Naive B cell (primary cell): Measurements from ENCODE around the gene NEK9. TPM values are rescaled to one million over a fixed set of nuclear protein-coding genes. Genes with fewer than 3 reads are reported as not detected.
A peak's percentile ranks its signal among the peaks of the same experiment; 100 is the strongest.

Experiments
- ATAC-seq, 2 donors: fragments of 150-1000 bp; cut with Tn5 transposase; 2 replicates each; pipeline ENCODE4 v1.10.0; 2021; ENCODE audit warnings: low read depth in 2 of 2, mild to moderate bottlenecking in 2 of 2, moderate library complexity in 2 of 2
- DNase-seq: peaks from one replicate; pipeline ENCODE4 v3.0.0; 2022
- H3K27ac Mint-ChIP-seq, 6 donors: one replicate each; pipeline ENCODE4 v1.8.0; 2020 to 2022; ENCODE audit warnings: mild to moderate bottlenecking in 6 of 6, mixed read lengths in 6 of 6, moderate library complexity in 5 of 6, inconsistent platforms in 2 of 6
- H3K27me3 Mint-ChIP-seq, 3 donors: one replicate each; pipeline ENCODE4 v1.8.0; 2021 to 2022; ENCODE audit warnings: mixed read lengths in 3 of 3, mild to moderate bottlenecking in 1 of 3
- H3K36me3 Mint-ChIP-seq, 2 donors: one replicate each; pipeline ENCODE4 v1.8.0; 2020 to 2022; ENCODE audit warnings: mixed read lengths in 2 of 2, inconsistent platforms in 1 of 2, mild to moderate bottlenecking in 1 of 2
- H3K4me1 Mint-ChIP-seq, 3 donors: one replicate each; pipeline ENCODE4 v1.8.0; 2020 to 2022; ENCODE audit warnings: mixed read lengths in 3 of 3, inconsistent platforms in 1 of 3, mild to moderate bottlenecking in 1 of 3, moderate library complexity in 1 of 3
- H3K4me3 Mint-ChIP-seq, 8 donors: one replicate each; pipeline ENCODE4 v1.8.0; 2020 to 2022; ENCODE audit warnings: mild to moderate bottlenecking in 8 of 8, mixed read lengths in 8 of 8, moderate library complexity in 8 of 8, inconsistent platforms in 2 of 8
- H3K9me3 Mint-ChIP-seq, 7 donors: one replicate each; pipeline ENCODE4 v1.8.0; 2020 to 2022; ENCODE audit warnings: mixed read lengths in 7 of 7, mild to moderate bottlenecking in 5 of 7, inconsistent platforms in 2 of 7, moderate library complexity in 1 of 7
- polyA plus RNA-seq, 6 donors: library from polyadenylated mRNA; unstranded; fragments of 300-500 nt; fragmentation: Illumina TruSeq; gene quantifications; one replicate each; pipeline ENCODE4 v1.2.3, GENCODE V29; 2021; ENCODE audit warnings: low read depth in 6 of 6

The NEK9 gene
- polyA plus RNA-seq, 6 donors from 2014 or later: 9.4 to 22.7 (median 16.1) TPM

DNA sequence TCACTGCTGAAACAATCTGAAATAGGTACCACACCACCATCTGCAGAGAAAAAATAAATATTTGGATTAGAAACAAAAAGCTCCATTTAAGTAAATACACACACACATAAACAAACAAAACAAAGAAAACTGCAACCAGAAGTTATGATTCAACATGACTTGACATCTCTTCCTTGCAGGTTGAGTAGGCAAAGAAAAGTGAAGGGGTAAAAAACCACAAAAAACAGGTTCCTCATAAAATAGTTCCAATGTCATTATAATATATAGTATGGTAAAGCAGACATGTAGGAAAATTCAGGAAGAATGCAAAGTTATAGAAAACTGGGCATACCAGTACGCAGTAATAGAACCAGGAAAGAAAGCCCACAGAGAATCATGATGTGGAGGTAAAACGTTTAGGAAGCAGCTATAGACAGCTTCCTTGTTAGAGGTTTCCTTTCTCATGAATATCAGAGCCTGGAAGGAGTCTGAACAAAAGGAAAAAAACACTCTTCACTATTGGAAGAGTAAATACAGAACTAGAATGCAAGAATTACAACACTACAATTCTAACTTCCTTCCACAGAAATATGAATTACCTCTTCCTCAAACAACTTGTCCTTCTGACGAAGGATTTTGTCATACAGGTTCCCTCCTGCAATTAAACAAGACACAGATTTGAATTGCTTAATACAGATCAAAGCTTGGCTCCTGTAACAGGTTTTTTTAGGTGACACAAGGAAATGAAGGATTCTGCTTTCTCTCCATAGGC, 6.1 kb downstream of the NEK9 start:
- Mint-ChIP-seq H3K36me3 (no peaks in the 10 kb centered on the region), H3K27me3 (no peaks in the 10 kb centered on the region), H3K27ac (peak overlapping the region in 1 of 6 donors; percentile 79), H3K4me1 (peaks cover 14 to 22% (median 19%) of the 10 kb centered on the region in 3 donors), H3K4me3 (no peak overlapping the region), H3K9me3 (no peaks in the 10 kb centered on the region)
- DNase-seq: no peak
- no peak for ATAC-seq

DNA sequence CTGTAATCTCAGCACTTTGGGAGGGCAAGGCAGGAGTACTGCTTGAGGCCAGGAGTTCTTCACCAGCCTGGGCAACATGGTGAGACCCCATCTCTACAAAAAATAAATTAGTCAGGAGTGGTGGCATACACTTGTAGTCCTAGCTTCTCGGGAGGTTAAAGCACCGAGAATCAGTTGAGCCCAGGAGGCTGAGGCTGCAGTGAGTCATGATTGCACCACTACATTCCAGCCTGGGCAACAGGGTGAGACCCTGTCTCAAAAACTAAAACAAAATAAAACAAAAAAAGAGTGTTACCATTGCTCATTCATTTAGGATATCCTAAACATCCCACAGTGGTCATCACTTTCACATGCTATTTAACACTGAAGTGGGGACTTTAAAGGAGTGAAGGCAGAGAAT, 7.8 kb downstream of the NEK9 start:
- DNase-seq: no peak
- no peaks in the 10 kb centered on the region for H3K36me3 Mint-ChIP-seq
- H3K4me3 Mint-ChIP-seq: no peak overlapping the region
- H3K27ac Mint-ChIP-seq: no peak overlapping the region
- no peaks in the 10 kb centered on the region for H3K27me3 Mint-ChIP-seq
- ATAC-seq: no peak
- no peaks in the 10 kb centered on the region for H3K9me3 Mint-ChIP-seq
- peaks cover 3 to 8% (median 3%) of the 10 kb centered on the region in 3 donors for H3K4me1 Mint-ChIP-seq

DNA sequence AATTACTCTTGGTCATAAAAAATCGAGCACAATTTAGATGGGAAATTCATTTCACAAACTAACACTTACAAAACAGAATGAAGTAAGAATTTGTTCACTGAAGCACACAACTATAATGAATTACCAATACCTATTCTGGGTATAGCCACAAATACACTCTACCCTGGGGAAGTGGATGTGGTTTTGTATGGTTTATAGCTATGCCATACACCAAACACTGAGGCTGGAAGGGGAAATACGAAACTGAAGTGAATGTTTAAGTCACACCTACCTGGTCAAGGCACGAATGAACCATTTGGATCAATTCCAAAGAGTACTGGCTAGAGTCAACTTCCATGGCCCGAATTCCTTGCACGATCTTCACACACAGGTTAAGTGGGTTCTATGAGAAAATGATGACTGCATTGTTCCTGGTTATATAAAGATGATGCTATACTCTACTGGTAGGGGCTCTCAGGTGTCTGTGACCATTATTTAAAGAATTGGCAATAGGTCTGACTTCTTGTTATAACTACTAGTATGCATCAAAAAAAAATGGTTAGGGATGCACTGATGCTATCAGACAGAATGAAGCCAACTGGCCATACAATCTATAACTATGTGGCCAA, 12.8 kb downstream of the NEK9 start:
- no peaks in the 10 kb centered on the region for H3K4me1 Mint-ChIP-seq
- DNase-seq (no peak), ATAC-seq (no peak)
- H3K27me3 Mint-ChIP-seq: no peaks in the 10 kb centered on the region
- no peak overlapping the region for H3K4me3 Mint-ChIP-seq
- no peaks in the 10 kb centered on the region for H3K9me3 Mint-ChIP-seq
- peaks cover 25 to 31% of the 10 kb centered on the region in 2 donors for H3K36me3 Mint-ChIP-seq
- H3K27ac Mint-ChIP-seq: no peak overlapping the region

DNA sequence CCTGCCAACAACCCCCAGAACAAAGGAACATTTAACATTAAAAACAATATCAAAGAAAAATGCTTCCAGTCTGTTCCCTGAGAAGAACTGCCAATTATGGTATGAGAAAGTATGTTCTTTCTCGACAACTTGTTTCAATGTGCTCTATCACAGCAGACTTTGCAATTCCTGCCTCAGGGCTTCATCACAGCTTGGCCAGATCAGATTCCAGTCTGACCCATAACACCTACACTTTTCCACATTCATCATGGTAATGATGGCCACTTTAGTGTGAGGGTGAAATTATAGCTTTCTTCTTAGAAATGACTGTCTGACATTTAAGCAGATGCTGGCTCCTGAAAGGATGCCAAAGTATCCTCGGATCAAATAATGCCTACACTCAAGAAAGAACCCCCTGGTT, 17.0 kb downstream of the NEK9 start:
- no peaks in the 10 kb centered on the region for H3K27me3 Mint-ChIP-seq
- no peak for ATAC-seq
- H3K4me3 Mint-ChIP-seq: no peak overlapping the region
- no peak for DNase-seq
- peaks cover 43% of the 10 kb centered on the region in 2 donors for H3K36me3 Mint-ChIP-seq
- H3K9me3 Mint-ChIP-seq: no peaks in the 10 kb centered on the region
- H3K4me1 Mint-ChIP-seq: no peaks in the 10 kb centered on the region
- peak overlapping the region in 1 of 6 donors; percentile 23 for H3K27ac Mint-ChIP-seq

DNA sequence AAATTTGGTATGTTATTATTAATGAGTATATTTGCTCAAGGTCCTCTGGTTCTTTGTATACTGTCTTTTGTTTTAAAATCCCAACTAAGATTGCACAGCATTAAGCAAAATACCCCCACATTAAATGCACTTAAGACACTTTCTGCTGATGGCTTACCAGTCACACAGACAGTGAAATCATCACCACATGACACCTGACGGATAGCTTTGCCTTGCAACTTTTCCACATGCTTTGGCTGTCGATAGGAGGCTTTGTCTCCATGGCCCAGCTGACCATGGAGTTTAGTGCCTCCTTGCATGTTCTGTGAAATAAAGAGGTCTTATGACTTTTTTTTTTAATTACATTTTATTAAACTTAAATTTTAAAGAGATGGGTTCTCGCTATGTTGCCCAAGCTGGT, 19.7 kb downstream of the NEK9 start:
- Mint-ChIP-seq H3K27ac (no peak overlapping the region), H3K27me3 (no peaks in the 10 kb centered on the region), H3K4me1 (no peaks in the 10 kb centered on the region)

DNA sequence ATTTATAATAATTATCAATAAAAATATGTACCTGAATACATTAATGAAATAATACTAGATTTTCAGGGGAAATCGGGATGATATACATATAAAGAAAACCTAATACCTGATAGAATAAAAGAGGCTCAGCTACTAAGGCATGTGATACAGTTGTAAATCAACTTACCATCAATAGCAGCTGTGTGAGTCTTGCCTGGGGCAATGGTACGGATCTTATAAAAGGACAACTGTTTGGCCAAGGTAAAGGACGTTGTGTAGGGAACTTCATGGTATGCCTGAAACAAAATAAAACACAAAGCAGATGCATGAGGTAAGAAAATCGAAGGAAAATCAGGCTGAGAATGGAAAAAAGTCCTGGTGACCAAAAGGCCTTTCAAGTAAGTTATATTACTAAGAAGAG, 25.4 kb downstream of the NEK9 start:
- Mint-ChIP-seq H3K9me3 (no peaks in the 10 kb centered on the region), H3K27ac (peak overlapping the region in 1 of 6 donors; percentile 32), H3K4me3 (no peak overlapping the region), H3K27me3 (no peaks in the 10 kb centered on the region), H3K36me3 (peaks cover 28 to 33% of the 10 kb centered on the region in 2 donors), H3K4me1 (peaks cover 0 to 4% (median 3%) of the 10 kb centered on the region in 3 donors)
- DNase-seq (no peak), ATAC-seq (no peak)

More for the DNA sequence above, 19.7 kb downstream of the NEK9 start:
- no peaks in the 10 kb centered on the region for H3K9me3 Mint-ChIP-seq
- H3K36me3 Mint-ChIP-seq: peaks cover 41 to 42% of the 10 kb centered on the region in 2 donors
- H3K4me3 Mint-ChIP-seq: no peak overlapping the region
- no peak for ATAC-seq
- DNase-seq: no peak

DNA sequence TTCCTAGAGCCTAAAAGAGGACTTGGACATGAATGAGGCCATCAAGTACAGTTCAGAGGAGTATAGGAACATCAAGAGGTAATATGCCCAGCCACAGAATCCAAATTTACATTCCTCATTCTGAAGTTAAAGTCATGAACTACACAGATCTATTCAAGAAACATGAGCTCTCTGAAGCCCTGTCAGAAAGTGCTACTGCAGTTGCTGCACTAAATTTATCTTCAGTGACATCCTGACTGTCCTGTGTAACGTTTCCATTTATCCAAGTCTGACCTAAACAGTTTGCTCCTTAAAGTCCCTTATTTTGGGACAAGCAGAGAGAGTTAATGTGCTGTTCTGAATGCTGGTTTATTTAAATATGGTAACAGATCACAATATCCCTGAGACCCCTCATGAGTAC, 28.2 kb downstream of the NEK9 start:
- no peaks in the 10 kb centered on the region for H3K9me3 Mint-ChIP-seq
- no peak overlapping the region for H3K4me3 Mint-ChIP-seq
- peaks cover 3 to 13% (median 10%) of the 10 kb centered on the region in 3 donors for H3K4me1 Mint-ChIP-seq
- ATAC-seq (no peak), DNase-seq (no peak)
- no peak overlapping the region for H3K27ac Mint-ChIP-seq
- no peaks in the 10 kb centered on the region for H3K27me3 Mint-ChIP-seq
- peaks cover 25 to 35% of the 10 kb centered on the region in 2 donors for H3K36me3 Mint-ChIP-seq

DNA sequence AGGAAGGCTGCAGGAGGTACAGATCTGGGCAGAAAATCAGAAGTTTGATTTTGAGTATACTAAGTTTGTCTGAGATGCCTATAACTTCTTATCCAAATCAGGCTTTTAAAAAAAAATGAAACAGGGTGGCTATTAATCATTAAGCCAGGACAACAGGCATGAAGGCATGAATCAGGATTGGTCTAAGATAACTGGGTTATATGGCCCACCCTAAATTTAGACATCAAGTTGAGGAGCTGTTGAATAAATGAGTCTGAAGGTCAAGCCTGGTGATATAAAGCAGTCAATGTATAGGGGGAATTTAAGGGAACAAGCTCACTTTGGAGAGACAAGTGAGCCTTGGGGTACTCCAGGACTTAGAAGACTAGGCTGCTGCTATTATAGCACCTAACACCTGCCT, 28.6 kb downstream of the NEK9 start:
- no peak overlapping the region for H3K27ac Mint-ChIP-seq
- DNase-seq (no peak), ATAC-seq (no peak)
- H3K9me3 Mint-ChIP-seq: no peaks in the 10 kb centered on the region
- no peaks in the 10 kb centered on the region for H3K27me3 Mint-ChIP-seq
- H3K4me1 Mint-ChIP-seq: peaks cover 3 to 13% (median 10%) of the 10 kb centered on the region in 3 donors
- peaks cover 25 to 35% of the 10 kb centered on the region in 2 donors for H3K36me3 Mint-ChIP-seq
- no peak overlapping the region for H3K4me3 Mint-ChIP-seq

DNA sequence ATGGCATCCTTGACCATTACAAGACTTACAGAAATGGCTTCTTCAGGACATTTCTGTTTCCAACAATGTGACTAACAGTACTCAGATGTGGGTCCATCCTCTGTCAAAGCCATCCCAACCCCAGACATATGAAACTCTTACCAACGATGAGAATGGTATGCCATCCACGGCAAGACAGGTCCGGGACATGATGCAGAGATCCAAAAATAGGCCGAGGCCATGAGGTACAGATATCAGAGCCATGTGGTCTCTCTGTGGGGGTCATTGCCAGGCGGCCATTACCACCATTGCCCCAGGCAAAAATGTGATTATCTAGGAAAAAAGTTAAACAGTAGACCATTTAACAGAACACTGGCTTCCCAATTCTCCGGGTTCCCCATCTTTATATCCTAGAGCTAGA, 29.9 kb downstream of the NEK9 start:
- H3K4me1 Mint-ChIP-seq: peaks cover 3 to 13% (median 10%) of the 10 kb centered on the region in 3 donors
- no peak overlapping the region for H3K4me3 Mint-ChIP-seq
- H3K9me3 Mint-ChIP-seq: no peaks in the 10 kb centered on the region
- ATAC-seq (no peak), DNase-seq (no peak)
- no peaks in the 10 kb centered on the region for H3K27me3 Mint-ChIP-seq
- peaks cover 25 to 31% of the 10 kb centered on the region in 2 donors for H3K36me3 Mint-ChIP-seq
- peak overlapping the region in 1 of 6 donors; percentile 27 for H3K27ac Mint-ChIP-seq

DNA sequence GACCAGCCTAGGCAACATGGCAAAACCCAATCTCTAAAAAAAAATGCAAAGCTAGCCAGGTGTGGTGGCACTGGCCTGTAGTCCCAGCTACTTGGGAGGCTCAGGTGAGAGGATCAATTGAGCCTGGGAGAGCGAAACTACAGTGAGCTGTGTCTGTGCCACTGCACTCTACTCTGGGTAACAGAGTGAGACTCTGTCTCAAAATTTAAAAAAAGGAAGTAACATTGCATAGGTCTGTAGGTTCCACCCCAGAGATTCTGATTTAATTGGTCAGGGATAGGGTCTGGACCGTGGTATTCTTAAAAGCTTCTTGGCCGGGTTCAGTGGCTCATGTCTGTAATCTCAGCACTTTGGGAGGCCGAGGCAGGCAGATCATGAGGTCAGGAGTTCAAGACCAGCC, 31.2 kb downstream of the NEK9 start:
- DNase-seq: no peak
- Mint-ChIP-seq H3K9me3 (no peaks in the 10 kb centered on the region), H3K36me3 (peaks cover 25 to 28% of the 10 kb centered on the region in 2 donors)

DNA sequence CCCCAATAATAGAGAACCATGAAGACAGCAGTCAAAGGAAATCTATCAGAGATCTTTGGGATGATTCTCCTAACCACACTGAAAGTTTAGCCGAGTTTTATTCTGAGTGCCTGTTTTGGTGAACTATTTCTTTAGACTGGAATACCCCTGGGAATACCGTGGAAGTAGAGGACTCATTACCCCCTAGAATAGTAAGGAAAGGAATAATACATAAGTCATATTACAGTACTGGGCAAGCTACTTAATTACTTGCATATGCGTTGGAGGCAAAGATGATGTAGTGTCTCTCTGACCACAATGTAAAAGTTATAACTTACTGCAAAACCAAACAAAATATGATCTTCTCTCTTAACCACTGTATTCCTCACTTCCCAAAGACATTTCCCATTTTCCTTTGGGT, 32.0 kb downstream of the NEK9 start:
- DNase-seq (no peak), ATAC-seq (no peak)
- Mint-ChIP-seq H3K27ac (no peak overlapping the region), H3K27me3 (no peaks in the 10 kb centered on the region), H3K9me3 (no peaks in the 10 kb centered on the region), H3K36me3 (peaks cover 23 to 25% of the 10 kb centered on the region in 2 donors), H3K4me1 (peaks cover 3 to 13% (median 10%) of the 10 kb centered on the region in 3 donors), H3K4me3 (no peak overlapping the region)

More for the DNA sequence above, 31.2 kb downstream of the NEK9 start:
- ATAC-seq: peak; percentile 67 to 71
- no peaks in the 10 kb centered on the region for H3K27me3 Mint-ChIP-seq
- peak overlapping the region in 3 of 6 donors; percentile 18 to 76 (median 42) for H3K27ac Mint-ChIP-seq
- H3K4me1 Mint-ChIP-seq: peaks cover 3 to 13% (median 10%) of the 10 kb centered on the region in 3 donors
- no peak overlapping the region for H3K4me3 Mint-ChIP-seq

DNA sequence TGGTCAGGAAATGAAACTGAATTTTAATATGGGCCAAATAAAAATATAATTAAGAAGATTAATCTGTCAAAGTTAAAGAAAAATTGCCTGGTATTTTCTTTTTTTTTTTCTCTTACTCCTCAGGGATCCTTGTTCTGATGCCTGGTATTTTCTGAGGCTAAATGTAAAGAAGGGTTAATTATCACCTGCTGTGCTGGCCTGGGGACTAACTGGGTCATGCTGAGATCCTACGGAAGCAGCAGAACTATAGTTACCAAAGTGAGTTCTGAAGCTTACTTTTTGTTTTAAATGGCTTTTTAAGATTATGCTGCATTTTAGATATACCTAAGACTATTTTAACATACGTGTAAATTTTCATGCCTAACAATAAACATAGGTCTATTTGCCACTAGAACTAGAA, 34.1 kb downstream of the NEK9 start:
- peaks cover 0 to 13% (median 7%) of the 10 kb centered on the region in 3 donors for H3K4me1 Mint-ChIP-seq
- no peak overlapping the region for H3K27ac Mint-ChIP-seq
- DNase-seq (no peak), ATAC-seq (no peak)
- H3K27me3 Mint-ChIP-seq: no peaks in the 10 kb centered on the region
- peaks cover 8 to 11% of the 10 kb centered on the region in 2 donors for H3K36me3 Mint-ChIP-seq
- H3K9me3 Mint-ChIP-seq: no peaks in the 10 kb centered on the region
- no peak overlapping the region for H3K4me3 Mint-ChIP-seq

DNA sequence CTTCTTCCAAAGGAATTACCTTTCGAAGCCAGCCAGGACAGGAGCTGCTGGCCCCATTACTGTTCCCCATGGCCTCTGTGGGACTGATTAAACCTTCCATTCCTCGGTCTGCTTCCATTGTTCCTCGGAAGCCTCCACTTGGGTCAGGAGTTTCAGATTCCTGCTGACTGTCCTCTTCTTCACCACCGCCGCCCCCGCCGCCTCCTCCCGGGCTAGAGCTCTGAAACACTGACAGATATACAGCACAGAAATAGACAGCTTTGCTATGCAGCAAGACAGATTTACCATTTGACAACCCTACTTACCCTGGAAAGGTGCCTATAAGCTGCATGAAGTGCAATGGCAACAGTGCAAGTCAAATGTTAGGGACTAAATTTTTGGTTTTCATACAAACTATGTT, 35.6 kb downstream of the NEK9 start:
- Mint-ChIP-seq H3K9me3 (no peaks in the 10 kb centered on the region), H3K27me3 (no peaks in the 10 kb centered on the region), H3K4me1 (peaks cover 0 to 13% (median 6%) of the 10 kb centered on the region in 3 donors), H3K4me3 (peak overlapping the region in 1 of 8 donors; percentile 29), H3K36me3 (peaks cover 0 to 9% of the 10 kb centered on the region in 2 donors), H3K27ac (no peak overlapping the region)
- DNase-seq (no peak), ATAC-seq (no peak)

DNA sequence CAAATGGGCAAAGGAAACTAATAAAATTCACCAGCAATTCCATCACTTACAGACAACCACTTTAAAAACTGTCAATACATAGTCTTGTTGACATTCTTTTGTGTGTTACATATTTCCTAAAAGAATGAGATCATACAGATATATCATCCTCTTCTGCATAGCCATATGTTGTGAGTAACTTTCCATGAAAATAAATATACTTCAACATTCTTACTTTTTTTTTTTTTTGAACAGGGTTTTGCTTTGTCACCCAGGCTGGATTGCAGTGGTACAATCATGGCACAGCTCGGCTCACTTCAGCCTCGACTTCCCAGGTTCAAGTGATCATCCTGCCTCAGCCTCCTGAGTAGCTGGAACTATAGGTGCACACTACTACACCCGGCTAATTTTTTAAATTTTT, 36.5 kb downstream of the NEK9 start:
- DNase-seq (no peak), ATAC-seq (no peak)
- Mint-ChIP-seq H3K9me3 (no peaks in the 10 kb centered on the region), H3K4me1 (peaks cover 0 to 6% (median 0%) of the 10 kb centered on the region in 3 donors), H3K4me3 (no peak overlapping the region), H3K27ac (no peak overlapping the region), H3K27me3 (no peaks in the 10 kb centered on the region), H3K36me3 (peaks cover 0 to 11% of the 10 kb centered on the region in 2 donors)
